GM21723 (cell line): Measurements from ENCODE around the gene EVI5.
"Not testable (repeated sequence)": the region's sequence is repeated elsewhere in the genome, so short reads cannot be mapped to it uniquely, and the experiment has no call there.

Experiments used
- ATAC-seq: cut with Tn5 transposase; IDR thresholded peaks from one replicate; pipeline ENCODE4 v1.9.1; 2021; ENCODE audit warnings: mild to moderate bottlenecking, moderate library complexity; ENCODE audit not compliant: unreplicated experiment

Gene EVI5

DNA sequence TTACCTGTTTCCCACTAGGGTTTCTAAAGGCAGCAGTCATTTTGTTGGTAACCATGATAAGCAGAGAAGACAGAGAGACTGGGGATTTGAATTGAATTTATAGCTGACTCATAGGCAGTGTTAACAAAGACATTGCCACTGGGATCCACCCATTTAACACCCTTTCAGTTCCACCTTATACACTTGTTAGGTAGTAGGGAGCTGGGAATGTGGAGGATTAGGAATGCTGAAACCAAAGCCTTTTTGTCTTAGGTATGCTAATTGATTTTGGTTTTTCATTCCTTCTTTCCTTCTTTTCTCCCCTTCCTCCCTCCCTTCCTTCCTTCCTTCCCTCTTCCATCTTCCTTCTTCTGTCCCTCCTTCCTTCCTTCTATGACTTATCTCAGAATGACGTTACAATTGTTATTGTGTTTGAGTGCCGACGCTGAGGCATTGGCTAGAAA, 7.5 kb upstream of the EVI5 start:
- ATAC-seq = no peak

DNA sequence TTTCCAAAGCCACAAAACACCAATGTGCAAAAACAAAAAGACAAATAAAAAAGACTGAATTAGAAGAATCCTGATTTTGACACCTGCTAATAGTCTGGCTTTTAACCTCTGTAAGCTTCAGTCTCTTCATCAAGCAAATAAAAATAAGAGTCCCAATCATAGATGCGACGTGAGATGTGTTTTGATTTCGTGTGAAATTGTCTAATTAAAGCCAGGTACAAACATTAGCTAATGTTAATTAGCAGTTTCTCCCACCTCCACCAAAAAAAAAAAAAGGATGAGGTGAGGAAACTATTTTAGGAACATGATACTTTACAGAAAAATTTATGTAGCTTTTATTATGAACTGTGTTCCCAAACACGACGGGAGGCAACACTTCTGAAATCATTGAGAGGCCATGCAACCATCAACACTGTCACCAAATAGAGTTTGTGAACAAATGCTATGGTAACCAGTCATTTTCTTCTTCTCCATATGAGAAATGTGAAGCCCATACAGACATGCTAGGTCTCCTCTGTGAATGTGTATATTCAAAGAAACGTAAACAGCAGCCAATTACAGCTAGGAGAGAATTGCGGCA, 6.7 kb upstream of the EVI5 start:
- ATAC-seq = no peak

DNA sequence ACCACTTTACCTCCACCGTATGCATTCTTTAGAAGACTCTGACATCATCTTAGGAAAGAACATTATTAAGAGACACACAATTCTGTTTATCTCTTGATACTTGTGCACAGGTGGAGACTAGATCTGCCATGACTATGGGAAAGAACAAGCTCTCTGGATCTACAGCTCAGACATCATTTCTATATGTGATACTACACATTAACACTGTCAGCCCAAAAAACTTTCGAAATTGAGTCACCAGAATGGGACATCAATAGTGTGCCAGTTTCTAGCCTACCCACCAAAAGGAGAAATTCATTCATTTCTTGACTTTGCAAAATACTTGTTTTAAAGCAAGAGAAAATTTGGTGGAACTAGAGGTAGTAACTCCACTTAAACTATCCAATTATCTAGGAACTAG, 6.0 kb upstream of the EVI5 start:
- ATAC-seq = no peak

DNA sequence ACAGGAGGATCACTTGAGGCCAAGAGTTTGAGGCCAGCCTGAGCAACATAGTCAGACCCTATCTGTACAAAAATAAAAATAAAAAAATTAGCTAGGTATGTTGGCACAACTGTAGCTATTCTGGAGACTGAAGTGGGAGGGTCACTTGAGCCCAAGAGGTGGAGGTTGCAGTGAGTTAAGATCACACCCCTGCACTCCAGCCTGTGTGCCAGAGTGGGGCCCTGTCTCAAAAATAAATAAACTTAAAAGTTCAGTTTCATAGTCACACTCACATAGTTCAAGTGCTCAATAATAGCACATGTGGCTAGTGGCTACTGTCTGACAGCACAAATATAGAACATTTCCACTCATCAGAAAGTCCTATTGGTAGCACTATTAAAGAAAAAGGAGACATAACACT, 5.2 kb upstream of the EVI5 start:
- ATAC-seq = no peak

DNA sequence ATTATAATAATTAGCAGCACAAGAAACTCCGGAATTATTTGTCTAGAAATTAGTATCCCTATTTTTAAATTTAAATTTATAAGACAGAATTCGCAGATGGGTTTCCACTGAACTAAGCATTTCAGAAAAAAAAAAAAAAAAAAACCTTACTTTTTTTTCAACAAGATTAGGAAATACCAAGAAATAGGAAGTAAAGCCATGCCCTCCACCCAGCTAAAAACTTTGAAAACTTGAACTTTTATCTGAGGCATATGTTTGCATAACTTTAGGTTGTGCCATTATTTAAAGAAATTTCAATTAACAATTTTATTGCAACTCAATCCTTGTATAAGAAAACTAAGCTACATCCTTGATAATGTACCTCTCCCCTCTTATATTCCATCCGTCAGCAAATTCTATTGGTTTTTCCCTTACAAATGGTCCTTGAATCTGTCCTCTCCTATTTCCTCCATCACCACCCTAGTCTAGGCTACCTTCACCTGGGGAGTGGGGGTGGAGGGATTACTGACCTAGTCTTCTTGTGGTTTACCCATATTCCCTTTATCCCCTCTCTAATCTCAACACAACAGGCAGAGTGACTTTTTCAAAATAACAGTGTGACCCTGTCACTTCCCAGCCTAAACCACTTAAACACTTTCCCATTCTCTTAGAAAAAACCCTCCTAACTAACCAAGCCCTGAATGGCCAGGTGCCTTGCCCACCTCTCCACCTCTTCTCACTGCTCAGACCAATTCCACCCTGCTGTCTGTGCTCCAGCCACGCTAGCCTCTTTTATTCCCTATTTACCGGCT, 1.4 kb upstream of the EVI5 start:
- ATAC-seq = no peak

DNA sequence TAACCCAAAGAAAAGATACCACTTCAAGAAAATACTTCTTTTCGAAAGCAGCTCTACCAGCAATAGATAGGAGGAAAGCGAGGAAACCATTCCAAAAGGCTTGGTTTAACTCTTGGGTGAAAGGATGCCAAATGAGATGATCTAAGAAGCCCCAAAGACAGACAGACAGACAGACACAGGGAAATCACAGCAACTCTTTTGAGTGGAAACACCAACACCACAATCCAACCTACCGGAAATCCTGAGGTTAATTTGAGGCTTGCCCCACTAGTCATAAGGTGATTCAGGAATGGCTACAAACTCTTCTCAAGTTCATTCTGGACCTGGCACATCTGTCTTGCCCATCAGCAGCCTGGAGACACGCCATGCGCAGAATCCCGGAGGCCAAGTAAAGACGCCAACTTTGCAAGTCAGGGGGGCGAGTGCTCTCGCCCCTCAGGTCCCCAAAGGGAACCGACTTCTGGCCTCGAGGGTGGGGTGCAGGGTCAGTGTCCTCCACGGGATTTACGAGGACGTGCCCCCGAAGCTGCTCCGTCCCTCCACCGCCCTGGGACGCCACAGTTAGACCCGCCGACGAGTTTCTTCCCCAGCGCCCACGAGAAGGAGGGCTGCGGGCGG, 778 bp downstream of the EVI5 start:
- peak; percentile 8 for ATAC-seq

DNA sequence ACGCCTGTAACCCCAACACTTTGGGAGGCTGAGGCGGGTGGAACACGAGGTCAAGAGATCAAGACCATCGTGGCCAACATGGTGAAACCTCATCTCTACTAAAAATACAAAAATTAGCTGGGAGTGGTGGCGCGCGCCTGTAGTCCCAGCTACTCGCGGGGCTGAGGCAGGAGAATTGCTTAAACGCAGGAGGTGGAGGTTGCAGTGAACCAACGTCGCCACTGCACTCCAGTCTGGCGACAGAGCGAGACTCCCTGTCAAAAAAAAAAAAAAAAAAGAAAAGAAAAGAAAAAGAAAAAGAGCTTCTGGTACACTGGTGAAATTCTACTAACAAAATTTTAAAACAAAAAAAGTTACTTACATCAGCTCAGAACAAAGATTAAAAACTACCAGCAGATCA, 1.4 kb downstream of the EVI5 start:
- not testable (repeated sequence) for ATAC-seq

DNA sequence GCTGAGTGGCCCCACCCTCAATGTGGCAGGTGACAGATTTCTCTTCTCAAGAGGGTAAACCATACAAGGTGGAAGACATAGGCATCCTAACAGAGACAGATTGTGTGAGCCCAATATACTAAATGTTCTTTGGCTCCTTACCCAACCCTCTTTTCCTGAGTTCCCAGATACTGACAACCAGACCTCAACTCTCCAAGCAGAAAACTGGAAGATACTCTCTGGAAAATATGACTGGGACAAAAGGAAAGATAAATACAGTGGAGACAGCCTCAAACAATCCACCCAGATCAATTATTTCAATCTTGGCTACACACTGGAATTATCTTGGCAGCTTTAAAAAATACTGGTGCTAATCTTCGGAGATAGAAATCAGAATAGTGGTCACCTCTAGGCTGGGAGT, 6.5 kb downstream of the EVI5 start:
- ATAC-seq = no peak

DNA sequence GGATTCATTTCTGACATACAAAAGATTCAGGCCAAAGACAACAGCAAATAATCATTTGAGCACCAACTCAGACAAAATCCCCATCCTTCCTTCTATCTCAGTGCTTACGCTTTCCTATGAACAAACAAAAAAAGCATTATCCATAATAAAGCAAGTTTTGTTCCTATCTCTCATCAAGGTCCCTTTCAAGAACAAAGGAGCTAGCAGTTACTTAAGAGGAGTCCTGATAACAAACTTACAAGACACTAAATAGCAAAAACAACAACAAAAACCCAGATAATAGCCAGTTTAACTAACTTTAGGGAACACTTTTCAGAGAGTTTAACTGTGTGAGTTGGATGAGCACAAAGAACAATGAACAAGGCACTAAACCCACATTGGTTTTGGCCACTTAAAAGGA, 10.5 kb downstream of the EVI5 start:
- no peak for ATAC-seq

DNA sequence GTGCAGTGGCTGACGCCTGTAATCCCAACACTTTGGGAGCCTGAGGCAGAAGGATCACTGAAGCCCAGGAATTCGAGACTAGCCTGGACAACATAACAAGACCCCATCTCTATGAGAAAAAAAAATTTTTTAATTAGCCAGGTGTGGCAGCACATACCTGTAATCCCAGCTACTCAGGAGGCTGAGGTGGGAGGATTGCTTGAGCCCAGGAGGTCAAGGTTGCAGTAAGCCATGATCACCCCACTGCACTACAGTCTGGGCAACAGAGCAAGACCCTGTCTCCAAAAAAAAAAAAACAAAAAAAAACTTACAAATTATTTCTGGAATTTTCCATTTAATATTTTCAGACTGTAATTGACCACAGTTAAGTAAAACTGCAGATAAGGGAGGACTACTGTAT, 11.2 kb downstream of the EVI5 start:
- not testable (repeated sequence) for ATAC-seq

DNA sequence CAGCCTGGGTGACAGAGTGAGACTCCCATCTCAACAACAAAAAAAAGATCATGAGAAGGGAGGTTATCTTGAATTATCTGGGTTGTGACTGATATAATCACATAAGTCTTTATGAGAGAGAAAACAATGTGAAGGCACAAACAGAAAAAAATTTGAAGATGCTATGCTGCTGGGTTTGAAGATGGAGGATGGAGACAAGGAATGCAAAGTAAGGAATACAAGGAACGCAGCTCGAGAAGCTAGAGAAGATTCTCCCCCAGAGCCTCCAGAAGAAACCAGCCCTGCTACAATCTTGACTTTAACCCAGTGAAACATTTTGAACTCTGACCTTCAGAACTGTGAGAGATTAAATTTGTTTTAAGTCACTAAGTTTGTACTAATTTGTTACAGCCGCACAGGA, 15.1 kb downstream of the EVI5 start:
- ATAC-seq = no peak

DNA sequence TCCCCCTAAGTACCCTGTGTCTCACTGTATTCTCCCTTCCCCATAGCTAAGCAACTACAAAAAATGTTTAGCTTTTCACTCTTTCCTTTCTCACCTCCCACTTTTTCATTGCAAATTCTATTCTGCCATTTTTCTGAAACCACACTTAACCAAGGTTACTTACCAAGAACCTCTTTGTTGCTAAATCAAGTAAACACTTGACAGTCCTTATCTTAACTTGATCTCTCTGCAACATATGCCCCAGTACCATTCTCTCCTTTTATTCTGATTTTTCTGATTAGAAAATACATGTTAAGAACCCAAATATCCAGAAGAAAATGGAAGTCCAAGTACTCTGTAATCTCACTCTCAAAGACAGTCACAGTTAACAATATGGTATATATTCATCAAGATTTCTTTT, 16.0 kb downstream of the EVI5 start:
- ATAC-seq = no peak

DNA sequence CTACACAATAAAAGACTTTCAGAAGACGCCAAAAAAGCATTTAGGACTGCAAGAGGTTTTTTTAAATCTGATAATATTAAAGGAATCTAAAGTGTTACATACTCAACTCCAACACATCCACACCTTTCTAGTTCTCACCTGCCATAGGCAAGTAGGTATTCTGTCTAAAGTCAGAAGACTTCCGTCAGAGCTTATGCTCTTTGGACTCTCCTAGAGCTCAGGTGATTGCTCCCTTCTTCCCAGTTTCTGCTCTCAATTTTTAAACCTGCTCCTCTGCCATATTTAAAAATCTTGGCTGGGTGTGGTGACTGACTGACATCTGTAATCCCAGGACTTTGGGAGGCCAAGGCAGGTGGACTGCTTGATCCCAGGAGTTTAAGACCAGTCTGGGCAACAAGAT, 16.6 kb downstream of the EVI5 start:
- no peak for ATAC-seq

DNA sequence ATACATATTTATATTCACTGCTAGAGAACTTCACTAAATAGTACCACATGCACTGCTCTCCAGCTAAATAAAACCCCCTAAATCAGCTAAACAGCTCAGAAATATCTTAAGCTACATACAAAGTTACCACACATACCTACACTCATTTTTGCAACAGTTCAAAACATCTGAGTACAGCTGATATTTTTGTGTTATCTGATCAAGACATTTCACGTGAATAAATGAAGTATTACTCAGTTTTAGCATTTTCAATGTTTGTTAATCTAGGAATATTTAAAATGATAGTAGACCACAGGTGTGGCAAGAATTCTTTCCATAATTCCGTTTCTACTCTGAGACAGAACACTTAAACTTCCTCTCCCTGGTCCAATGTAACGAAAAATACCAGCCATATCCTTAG, 20.8 kb downstream of the EVI5 start:
- no peak for ATAC-seq

DNA sequence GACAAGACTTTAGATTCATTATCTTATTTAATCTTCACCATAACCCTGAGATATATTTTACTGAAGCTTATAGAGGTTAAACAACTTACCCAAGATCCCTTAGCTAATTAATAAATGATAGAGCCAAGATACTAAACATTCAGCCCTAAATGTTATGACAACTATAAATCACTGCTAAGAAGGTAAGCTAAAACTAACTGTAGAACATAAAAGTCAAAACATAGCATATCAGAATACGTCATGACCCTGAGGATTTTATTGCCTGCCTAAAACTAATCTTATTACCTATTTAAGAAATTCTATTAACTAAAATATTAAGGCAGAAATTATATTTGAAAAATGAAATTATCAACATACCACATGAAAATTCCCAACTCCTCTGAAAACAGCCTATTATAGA, 22.6 kb downstream of the EVI5 start:
- no peak for ATAC-seq

DNA sequence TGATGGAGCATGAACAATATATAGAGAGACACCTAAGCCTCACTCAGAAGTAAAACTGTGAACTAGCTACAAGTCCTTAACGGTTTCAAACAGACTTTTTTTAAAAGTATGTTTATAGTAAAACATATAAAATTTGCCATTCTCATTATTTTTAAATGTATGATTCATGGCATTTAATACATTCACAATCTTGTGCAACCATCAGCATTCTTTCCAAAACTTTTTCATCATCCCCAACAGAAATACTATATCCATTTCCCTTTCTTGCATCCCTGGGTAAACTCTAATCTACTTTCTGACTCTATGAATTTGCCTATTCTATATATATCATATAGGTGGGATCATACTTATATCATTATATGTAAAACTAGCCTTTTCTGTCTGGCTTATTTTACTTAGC, 25.5 kb downstream of the EVI5 start:
- no peak for ATAC-seq

DNA sequence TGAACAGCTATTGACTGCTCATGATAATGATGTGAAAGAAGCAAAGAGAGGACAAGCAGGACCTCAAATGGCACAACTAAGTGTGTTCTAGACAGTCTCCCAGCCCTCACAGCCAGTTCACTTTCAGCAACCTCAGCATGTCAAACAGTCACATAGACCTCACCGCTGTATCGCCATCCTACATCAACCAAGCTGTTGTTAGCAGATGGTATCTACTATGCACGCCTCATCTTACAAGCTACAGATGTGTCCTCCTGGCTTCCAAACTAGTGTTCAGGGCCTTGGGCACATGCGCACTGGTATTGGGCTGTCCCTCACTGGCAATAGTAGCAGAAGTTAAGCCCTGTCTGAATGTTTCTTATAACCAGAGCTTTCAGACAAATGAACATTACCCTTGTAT, 28.4 kb downstream of the EVI5 start:
- ATAC-seq = no peak

DNA sequence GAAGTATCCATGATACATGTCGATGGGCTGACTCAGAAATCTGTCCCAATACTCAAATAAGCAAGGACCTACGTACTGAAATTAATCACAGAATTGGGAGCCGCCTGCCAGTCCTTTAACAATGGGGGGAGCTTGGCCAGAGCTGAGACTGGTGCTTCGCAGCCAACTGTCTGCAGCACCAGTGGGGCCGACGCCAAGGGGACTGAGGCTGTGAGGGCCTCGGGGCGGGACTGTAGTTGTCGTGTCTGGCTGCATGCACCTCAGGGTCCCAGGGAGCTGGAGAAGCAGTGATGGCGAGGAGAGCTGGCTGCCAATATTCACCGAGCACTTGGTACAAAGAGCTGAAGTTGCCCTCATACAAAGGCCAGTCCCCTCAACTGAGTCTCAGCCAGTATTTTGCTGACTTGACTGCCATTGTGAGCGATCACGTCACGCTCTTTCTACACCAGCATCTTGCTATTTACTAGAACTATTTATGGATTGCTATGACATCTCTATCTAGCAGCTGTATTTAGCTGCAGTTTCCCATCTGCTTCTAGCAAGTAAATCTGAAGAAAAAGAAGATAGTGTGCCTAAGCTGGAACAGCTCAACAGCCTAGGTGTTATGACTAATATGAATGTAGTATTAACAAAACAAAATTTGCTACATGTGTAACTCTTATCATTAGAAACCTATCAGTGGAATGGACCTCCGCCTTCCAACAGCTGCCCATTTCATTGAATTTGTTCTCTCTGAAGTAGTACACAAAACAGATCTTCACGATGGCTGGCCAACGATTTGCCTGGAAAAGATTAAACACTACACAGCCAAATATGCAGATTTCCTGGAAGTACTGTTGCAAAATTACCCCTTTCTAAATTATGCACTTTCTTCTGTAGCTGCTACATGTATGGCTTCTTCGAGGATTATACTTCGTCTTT, 29.1 kb downstream of the EVI5 start:
- no peak for ATAC-seq

DNA sequence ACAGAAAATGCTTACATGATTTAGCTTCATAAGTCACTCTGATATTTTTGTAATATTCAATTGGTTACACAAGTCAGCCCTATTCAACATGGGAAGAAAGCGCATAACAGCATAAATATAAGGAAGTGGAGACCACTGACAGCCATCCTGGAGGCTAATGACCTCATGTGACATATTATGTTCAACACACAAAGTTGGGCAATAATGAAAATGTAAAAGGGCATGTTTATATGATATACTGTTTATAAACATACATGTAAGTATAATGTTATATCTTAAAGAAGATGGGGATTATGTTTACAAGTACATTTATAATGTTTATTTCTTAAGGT, 30.2 kb downstream of the EVI5 start:
- ATAC-seq = no peak

DNA sequence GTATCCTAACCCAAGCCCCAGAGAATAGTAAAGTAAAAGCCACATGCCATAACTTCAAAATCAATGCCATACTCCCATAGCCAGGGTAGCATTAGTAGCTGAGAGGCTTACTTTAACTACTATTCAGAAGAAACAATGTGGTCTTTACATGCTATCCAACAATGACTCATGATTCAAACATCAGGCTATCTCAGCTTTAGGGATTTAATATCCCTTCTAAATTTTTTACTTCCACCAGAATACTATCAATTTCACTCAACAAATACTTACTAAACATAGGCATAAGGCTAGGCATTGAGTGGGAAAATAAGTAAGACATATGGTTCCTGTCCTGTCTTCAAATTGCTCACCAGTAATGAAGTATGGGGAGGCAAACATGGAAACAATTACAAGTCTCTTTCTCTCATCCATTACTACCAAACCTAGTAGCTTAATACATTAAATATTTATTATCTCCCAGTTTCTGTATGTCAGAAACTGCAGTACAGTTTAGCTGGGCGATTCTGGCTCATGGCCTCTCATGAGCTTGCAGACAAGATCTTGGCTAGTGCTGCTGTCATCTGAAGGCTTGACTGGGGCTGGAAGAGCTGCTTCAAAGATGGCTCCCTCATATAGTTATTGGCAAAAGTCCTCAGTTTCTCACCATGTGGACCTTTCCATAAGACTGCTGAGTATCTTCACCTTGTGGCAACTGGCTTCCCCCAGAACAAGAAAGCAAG, 30.7 kb downstream of the EVI5 start:
- no peak for ATAC-seq

DNA sequence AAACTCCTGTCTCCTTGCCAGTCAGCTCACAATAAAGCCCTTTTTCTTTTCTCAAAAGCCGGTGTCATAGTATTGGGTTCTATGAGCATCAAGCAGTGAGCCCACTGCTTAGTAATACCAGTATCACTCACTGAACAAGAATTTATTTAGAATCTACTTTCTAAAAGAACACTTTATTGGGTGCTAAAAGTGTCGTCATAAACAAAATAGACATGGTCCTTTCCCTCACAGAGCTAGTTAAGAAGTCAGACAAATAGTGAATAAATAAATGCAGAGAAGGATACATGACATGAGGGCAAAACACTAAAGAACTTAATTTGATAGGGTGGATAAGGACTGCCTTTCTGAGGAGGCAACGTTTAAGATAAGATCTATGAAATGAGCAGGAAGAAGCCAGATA, 32.2 kb downstream of the EVI5 start:
- no peak for ATAC-seq
